ENCODE data around the gene OR11H12.
"Not testable (repeated sequence)": the region's sequence is repeated elsewhere in the genome, so short reads cannot be mapped to it uniquely, and the experiment has no call there.

OR11H12 gene, protein sequence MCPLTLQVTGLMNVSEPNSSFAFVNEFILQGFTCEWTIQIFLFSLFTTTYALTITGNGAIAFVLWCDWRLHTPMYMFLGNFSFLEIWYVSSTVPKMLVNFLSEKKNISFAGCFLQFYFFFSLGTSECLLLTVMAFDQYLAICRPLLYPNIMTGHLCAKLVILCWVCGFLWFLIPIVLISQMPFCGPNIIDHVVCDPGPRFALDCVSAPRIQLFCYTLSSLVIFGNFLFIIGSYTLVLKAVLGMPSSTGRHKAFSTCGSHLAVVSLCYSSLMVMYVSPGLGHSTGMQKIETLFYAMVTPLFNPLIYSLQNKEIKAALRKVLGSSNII

DNA sequence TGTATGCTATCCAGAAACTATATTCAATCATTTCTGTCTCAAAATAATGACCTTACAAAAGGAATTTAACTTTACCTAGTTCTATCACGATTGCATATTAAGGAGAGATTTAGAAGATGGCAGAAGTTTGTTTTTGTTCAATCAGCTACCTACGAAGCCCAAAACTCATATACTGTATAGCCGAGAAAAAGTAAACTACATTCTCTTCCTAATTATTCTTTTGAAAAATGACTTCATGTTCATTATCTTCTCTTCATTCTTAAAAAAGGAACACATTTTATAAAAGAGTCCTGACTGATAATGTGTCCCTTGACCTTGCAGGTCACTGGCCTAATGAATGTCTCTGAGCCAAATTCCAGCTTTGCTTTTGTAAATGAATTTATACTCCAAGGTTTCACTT lies at the start of gene OR11H12:
OR11H12 (plus strand) TSS at position 301 of the 400 bp plus-strand sequence; CDS start at position 301, 0 bp downstream.
- not testable (repeated sequence) for DNase-seq

DNA sequence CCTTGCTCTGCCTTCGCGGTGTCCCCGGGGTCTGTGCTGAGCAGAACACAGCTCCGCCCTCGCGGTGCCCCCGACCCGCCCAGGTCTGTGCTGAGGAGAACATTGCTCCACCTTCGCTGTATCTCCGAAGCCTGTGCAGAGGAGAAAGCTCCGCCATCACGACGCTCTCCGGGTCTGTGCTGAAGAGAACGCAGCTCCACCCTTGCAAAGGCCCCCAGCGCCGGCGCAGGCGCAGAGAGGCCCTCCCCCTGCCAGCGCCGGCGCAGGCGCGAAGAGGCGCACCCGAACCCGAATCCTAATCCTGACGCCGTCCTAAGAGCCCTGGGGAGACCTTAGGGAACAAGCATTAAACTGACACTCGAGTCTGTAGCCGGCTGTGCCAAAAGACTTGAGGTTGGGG lies 18.0 kb upstream of the OR11H12 start:
- DNase-seq = not testable (repeated sequence)

DNA sequence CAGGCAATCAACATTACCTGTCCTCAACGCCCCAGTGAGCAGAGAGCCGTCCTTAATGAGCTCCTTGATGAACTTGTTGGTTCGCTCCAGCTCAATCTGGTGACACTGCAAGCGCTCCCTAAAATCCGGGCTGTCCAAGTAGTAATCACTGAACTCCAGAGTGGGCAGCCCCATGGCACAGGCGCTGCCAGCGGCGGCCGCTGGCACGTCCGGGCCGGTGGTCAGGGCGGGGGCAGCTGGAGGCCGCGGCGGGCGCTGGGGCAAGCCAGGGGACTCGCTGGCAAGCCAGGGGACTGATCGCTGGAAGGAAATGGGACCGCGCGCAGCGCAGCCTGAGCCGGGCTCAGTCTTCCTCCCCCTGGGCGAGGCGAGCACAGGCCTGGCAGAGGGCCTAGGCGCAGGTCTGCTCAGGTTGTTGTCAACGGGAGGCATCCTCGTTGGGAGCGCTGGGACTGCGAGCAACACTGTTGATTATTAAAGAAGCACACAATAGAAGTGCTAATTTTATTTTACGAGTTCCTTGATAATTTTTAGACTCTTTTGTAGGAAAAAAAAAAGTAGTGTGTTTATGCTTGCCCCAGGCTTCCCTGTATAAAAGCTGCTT lies 25.8 kb downstream of the OR11H12 start:
- DNase-seq = not testable (repeated sequence)

DNA sequence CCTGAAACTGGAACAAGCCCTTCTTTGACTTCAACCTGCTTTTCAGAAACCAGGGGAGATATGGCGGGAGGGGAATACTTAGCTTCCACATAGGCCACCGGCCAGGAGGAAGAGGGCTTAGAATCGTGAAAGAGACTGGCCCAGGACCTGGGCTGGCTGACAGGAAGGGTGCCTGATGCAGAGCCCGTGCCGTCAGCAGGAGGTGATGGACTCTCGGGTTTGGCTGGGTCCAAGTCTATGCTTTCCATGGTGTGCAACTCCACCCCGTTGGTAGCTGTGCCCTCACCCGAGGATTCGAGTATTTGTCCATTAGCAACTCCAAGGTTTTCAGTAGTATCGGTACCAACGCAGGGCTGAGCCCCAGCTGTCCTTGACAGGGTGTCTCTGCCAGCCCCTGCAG lies 35.1 kb downstream of the OR11H12 start:
- DNase-seq = not testable (repeated sequence)

DNA sequence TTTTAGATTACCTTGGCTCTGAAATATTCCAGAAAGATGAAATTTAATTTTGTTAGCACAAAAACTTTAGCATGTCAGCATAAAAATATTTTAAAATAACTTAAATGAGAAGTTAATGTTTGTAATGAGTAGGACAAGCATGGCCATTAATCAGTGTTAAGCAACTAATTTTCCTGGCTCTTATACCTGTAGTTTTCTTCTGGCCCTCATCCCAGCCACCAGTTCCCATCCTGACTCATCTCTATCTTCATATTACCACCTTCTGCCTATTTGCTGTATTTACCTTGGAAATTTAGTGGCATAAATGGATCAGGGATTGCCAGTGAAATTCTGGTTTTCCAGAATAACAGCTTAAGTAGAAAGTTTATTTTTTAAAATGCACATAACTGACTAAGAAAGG lies 37.1 kb downstream of the OR11H12 start:
- not testable (repeated sequence) for DNase-seq

DNA sequence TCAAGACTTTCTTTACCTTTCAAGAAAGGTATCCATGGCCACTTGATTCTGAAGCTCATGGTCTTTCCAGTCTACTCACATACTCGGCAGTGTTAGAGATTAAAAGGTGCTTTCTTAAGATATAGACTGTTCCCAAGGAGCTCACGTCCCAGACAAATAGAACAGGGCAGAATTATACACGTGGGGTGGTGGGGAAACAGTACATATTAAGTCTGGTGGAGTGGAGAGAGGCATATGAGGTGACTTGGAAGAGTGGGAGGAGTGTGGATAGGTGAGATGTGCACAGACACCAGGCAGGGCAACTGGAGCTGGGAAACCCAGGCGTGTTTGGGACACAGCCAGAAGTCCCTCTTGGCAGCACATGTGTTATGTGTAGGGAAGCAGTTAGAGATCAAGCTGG lies 37.9 kb downstream of the OR11H12 start:
- not testable (repeated sequence) for DNase-seq

DNA sequence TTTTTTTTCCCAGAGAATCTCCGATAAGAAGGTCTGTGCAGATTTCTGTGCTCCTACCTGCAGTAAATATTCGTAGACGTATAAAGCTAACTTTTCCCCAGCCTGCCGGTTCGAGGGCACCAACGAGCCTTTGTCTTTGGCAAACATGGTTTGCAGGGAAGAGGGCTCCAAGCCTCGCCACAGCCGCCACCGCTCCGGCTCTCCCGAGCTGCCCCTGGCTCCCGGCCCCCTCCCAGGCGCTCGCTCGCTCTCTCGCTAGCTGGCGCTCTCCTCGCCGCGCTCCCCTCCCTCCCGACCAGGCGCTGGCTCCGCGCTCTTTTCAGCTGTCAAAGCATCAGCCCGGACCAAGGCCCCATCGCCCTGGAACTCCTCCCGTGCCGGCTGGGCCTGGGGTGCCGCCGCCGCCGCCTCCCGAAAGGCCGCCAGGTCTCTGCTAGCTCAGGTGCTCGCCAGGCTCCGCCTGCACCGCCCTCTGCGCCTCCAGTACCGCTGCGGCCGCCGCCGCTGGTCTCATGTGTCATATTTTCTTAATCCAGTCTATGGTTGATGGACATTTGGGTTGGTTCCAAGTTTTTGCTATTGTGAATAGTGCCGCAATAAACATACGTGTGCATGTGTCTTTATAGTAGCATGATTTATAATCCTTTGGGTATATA lies 45.3 kb downstream of the OR11H12 start:
- not testable (repeated sequence) for DNase-seq
